HTERT RPE-1 (cell line): ENCODE results near the gene SUN5.
"Not testable (repeated sequence)": the region's sequence is repeated elsewhere in the genome, so short reads cannot be mapped to it uniquely, and the experiment has no call there.

ENCODE experiments used
- in situ Hi-C: fragments of 300-500 bp; cut with MboI; formaldehyde crosslinking; loops from 4 replicates; pipeline ENCODE4 v1.14.3; 2020; ENCODE audit warnings: low sequenced_read_pairs

SUN5 gene, protein sequence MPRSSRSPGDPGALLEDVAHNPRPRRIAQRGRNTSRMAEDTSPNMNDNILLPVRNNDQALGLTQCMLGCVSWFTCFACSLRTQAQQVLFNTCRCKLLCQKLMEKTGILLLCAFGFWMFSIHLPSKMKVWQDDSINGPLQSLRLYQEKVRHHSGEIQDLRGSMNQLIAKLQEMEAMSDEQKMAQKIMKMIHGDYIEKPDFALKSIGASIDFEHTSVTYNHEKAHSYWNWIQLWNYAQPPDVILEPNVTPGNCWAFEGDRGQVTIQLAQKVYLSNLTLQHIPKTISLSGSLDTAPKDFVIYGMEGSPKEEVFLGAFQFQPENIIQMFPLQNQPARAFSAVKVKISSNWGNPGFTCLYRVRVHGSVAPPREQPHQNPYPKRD

DNA sequence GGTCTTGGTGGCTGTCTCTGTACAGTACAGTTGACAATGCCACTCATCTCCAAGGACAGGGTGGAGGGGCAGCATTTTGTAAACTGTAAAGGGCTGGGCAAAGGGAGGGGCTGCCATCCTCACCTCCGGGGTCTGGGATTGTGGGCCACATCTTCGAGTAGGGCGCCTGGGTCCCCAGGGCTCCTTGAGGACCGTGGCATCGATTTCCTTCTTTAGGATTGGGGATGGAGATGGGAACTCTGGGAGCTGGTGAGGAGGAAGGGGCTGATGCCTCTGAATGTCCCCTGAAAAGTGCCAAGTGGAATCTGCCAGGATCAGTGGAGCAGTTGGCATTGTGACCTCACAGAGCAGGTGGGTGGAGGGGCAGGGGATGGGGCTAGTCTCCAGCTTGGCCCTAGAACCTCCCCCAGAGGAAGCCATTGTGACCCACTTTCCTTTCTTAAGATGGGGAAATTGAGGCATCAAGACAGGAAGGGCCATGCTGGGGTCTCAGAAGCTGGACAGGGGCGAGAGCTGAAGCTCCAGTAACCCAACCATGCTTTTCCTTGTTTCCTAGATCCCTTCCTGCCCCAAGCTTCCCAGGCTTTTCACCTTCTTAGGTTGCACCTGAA lies at the start of gene SUN5:
Gene SUN5 (minus strand): TSS at position 293 of the 611 bp plus-strand sequence. CDS start 93 bp downstream, at position 200.
- in situ Hi-C loops: no loop called here

DNA sequence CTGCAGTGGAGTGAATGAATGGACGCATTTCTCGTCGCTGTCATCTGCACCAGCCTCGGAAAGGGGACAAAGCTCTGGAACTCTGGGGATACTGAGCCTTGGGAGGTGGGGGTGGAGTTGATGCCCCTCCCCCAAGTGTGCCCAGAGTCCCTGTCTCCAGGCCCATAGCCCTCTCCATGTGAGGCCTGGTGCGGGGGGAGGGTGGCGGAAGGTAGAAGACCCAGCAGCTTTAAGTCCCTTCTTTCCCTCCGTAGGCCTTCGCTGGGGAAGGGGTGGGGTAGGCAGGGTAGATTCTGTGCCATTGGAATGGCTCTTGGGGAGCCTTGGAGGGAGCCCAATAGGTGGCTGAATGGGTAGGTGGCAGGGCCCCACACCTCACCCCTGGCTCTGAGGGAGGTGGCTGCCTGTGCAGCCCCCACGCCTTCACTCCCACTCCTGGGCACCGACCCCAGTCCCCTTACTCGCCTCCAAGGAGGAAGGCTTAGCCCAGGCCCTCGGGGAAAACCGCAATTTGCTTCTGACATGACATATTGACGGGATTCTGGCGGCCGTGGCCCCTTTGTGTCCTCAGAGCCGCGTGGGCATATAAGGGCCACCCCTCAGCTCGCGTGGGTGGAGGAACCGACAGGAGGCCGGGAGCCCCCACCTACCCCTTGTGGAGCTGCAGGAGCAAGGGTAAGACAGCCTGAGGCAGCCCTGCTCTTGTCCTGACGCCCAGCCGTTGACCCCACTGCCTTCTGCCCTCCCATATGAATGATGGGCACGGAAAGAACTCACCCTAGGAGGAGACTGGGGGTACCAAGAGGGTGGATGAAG lies 49.3 kb upstream of the SUN5 start, which contains the start of gene BPIFB3:
Gene BPIFB3 (plus strand): TSS at position 613 of the 816 bp plus-strand sequence. CDS start 1,533 bp downstream, outside the sequence.
- in situ Hi-C loops: no loop called here

DNA sequence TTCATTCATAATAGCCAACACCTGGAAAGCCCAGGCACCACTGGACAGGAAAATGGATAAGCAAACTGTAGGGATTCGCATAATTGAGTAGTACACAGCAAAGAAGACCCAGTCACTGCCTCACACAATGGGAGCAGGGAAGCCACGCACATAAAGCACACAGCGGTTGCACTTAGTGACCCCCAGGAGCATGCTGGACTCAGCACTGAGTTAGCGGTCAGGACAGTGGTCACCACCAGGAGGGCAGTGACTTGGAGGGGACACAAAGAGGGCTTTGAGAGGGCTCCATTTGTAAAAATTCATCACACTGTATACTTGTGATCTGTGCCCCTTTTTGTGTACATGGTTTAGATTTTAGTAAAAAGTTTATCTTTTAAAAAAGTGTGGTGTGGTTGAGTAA lies 47.1 kb upstream of the SUN5 start:
- in situ Hi-C loops: no loop called here

DNA sequence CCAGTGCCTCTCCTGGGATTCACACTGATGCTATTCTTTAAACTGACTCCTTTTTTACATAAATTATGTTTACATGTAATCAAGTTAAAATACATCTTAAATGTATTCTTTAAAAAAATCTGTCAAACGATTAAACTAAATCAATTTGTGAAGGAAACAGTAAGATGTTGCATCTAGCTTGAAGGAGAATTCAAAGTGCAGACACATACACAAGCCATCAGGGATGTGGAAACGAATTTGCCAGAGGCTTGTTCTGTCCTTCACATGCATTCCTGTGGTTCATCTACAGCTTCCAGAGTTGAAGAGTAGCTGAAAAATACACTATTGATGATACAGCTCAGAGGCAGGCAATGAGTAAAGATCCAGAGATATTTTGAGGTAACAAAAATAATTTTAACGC lies 42.2 kb upstream of the SUN5 start:
- in situ Hi-C loops: no loop called here

DNA sequence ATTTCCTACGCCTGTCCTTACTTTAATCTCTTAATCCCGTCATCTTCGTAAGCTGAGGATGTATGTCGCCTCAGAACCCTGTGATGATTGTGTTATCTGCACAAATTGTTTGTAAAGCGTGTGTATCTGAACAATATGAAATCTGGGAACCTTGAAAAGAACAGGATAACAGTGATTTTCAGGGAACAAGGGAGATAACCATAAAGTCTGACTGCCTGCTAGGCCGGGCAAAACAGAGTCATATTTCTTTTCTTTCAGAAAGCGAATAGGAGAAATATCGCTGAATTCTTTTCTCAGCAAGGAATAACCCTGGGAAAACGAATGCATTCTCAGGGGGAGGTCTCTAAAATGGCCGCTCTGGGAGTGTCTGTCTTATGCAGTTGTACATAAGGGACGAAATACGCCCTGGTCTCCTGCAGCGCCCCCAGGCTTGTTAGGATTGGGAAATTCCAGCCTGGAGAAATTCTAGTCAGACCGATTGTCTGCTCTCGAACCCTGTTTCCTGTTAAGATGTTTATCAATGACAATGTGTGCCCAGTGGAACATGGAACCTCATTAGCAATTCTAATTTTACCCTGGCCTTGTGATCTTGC lies 41.0 kb upstream of the SUN5 start:
- in situ Hi-C loops: not testable (repeated sequence)

DNA sequence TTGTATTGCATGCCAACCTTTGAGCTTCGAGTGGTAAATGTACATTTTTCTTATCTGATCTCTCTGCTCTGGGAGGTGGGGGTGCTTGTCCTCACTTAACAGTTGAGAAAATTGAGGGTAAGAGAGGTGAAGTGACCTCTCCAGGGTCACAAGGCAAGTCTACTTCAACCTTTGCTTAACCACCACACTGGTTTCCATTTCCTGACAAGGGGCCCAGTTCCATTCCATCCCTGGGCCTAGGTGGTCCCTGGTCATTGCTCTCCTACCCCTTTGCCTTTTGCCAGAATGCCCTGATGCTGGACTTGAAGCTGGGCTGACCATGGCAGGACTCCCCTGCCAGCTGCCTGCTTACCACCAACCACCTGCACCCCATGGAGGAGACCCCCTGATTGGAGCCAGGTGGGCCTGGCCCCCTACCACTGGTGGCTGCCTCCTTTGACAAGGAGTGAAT lies 39.5 kb upstream of the SUN5 start:
- in situ Hi-C loops: no loop called here

DNA sequence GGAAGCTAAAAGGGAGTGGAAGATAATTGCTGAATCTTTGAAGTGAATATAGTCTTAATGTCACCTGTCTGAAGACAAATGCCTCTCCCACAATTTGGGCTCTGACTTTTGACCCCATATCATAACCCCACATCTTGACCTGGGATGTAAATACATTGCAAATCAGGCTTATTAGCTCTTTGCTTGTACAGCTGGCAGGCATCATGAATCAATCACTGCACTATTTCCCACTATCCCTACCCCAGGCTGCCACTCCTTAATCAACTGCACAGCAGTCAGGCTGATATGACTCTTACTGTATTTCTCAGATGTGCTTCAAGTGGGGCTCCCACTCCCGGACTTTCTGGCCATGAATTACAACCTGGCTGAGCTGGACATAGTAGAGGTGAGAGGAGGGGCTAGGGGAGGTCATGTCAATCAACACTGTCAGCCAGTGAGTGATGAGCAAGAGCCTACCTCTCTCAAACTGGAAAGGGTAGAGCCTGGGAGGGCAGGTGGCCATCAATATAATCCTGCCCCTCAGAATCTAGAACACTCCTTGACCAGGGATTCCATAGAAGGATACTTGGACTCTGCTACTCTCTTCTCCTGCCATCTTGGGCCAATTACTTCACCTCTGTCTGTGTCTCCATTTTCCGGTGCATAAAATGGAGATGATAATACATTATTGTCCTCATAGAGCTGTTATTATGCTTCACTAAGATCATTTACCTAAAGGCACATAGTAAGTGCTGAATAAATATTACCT lies 38.9 kb upstream of the SUN5 start:
- in situ Hi-C loops: no loop called here

DNA sequence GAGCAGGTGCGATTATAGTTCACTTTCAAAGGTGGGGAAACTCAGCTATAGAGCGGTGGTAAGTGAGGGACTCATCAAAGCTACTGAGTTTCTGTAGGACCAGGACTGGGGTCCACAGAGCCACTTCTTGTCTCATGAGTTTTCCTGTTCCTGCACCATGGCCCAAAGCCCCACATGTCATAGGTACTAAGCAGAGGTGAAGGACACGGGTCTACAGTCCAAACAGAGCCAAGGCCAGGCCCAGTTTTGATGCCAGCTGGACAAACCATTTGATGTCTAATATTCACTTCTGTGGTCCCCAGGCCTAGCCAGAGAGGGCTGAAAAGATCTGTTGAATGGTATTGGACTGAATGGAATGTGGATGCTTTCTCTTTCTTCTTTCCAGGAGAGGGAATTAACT lies 38.2 kb upstream of the SUN5 start:
- in situ Hi-C loops: no loop called here

DNA sequence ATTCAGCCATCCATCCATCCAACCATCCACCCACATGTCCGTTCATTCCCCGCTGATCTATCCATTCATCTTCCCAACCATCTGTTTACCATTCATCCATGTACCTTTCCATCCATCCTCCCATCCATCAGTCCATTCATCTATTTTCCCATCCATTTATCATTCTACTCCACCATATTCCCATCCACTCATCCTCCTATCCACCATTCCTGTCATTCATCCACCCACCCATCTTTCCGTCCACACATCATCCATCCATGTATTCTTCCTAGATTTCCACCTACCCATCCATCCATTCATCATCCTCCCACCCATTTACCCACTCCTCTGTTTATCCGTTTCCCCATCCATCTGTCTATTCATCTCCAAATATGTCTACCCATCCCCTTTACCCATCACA lies 34.0 kb upstream of the SUN5 start:
- in situ Hi-C loops: no loop called here

DNA sequence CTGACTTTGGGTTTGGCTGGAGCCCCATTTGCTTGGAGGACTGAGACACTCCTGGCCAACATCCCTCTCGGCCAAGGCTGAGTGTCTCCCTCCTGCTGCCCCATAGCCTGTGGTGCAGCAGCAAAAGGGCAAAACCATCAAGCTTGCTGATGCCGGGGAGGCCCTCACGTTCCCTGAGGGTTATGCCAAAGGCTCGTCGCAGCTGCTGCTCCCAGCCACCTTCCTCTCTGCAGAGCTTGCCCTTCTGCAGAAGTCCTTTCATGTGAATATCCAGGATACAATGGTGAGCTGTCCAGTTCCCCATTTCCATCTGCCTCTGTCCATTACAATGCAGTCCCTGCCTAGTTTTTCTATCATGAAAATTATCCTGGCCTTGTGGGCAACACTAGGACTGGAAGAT lies 33.2 kb upstream of the SUN5 start:
- in situ Hi-C loops: no loop called here

DNA sequence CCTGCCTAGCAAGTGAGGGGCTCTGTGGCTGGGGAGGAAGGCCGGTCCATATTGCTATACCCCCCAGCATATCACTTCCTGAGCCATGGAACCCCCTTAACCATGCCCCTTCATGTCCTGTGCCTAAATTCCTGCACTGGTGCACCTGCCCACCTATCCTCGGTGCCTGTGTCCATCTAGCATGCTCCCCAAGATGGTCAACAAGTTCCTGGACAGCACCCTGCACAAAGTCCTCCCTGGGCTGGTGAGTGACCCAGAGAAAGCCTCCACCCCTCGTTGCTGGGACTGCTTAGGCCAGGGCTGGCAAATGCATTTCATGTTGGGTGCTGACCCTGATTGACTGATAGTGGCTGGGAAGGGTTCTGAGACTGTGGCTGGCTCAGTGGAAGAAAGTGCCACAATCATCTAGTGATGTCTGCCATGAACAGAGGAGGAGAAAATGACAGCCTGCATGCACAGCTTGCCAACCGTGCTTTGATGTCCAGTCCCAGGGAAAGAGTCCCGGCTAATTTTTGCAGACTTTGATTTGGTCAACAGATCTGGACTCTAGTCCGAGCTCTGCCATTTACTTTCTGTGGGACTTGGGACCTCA lies 30.8 kb upstream of the SUN5 start:
- in situ Hi-C loops: no loop called here

DNA sequence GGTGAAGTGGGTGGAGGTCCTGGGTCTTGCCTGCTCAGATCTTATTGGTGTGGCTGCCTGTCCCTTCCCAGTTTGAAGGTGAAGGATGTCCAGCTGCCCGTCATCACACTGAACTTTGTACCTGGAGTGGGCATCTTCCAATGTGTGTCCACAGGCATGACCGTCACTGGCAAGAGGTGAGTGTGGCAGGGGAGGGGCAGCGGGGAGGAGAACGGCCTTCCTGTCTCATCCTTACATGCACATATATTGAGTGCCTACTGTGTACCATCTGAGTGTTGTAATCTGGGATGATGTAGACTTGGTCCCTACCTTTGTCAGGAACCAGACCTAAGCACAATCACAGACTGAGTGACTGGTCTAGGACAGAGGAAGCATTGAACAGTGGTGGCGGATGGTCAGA lies 29.9 kb upstream of the SUN5 start:
- in situ Hi-C loops: no loop called here

DNA sequence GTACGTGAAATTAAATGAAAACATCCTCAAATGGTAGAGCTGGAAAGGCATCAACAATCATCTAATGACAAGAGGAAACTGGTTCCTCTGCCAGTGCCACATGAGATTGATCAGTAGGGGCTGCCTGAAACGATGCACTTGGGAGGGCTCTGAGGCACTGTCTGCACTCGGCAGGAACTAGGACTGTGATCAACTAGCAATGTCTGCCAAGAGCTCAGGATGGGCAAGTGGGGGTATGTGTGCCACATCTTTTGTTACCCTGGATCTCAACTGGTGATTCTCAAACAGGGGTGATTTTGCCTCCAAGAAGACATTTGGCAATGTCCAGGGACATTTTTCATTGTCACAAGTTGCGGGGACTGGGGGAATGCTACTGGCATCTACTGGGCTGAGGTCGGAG lies 29.1 kb upstream of the SUN5 start:
- in situ Hi-C loops: no loop called here

DNA sequence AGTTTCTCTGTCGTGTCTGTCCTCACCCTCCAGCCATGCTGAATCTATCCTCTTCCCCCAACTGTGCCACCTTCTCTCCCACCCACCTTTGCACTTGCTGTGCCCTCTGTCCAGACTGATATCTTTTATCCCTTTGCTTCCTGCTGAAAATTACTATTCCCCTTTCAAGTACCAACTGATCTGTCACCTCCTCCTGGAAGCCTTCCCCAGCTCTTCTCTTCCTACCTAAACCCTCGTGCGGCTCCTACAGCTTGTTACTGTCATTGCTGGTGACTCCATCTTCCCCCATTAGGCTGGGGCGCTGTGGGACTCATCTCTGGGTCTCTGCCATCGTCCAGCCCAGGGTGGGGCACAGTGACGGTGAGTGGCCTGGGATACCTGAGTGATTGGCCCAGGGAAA lies 28.3 kb upstream of the SUN5 start:
- in situ Hi-C loops: no loop called here

DNA sequence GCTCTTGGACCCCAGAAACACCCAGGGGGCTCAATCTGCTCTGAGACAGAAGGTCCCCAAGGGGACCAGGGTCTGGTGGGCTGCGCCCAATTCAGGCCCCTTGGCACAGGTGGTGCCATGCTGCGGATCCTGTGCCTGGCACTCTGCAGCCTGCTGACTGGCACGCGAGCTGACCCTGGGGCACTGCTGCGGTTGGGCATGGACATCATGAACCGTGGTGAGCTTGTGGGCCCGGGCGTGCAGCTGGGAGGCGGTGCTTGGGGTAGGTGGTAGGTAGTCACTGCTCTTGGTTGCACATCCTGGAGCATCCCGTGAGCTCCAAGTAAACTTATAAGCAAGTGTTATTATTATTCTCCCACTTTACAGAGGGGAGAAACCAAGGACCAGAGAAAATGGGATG lies 27.3 kb upstream of the SUN5 start, which contains the start of gene BPIFB6:
Gene BPIFB6 (plus strand): TSS at position 118 of the 400 bp plus-strand sequence. CDS start 0 bp downstream, at position 118.
- in situ Hi-C loops: no loop called here

DNA sequence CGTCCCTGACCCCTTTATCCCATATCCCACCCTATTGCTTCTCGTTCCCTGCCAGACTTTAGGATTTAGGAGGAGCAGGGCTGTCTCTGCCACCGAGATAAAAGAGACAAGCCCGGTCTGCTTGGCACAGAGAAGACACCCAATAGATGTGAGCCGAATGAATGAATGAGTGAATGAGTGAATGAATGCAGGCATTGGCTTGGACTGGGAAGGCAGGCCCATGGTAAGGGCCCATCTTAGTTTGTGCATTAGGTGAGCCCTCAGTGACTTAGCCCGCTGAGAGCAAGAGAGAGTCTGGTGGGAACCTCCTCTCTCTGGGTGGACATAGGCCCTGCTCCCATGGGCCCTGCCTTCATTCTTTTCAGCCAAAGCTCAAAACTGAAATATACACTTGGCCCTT lies 26.3 kb upstream of the SUN5 start:
- in situ Hi-C loops: no loop called here

DNA sequence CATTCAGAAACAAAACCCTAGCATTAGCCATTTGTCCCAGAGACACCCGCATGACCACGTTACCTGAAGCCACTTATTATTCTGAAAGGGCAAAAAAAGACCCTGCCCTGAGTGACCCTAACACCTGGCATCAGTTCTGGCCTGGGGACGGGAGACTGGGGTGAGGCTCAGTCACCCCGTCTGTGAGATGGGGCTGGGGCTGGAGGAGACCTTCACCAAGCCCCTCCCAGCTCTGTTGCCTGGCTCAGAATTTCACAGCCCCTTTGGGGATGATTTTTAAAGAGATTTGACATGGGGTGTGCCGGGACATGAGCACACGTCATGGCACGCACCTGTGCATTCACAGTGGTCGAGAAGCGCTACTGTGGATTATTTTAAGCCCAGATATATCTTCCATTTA lies 25.8 kb upstream of the SUN5 start:
- in situ Hi-C loops: no loop called here

DNA sequence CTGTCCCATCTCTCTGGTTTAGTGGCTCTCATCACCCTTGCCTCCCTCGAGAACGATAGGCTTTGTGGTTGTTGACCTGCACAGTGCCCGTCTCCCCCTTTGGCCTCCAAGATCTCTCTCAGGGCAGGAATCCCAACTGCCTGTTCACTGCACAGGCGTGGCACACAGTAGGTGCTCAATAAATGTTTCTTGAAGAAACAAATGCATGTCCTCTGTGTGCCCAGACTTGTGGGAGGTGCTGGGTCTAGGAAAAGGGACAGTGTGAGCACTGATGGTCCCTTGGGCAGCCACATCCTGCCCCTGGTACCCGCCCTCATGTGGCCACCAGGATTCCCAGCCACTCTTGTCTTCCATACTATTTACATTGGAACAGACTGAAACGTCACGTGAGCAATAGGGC lies 24.6 kb upstream of the SUN5 start:
- in situ Hi-C loops: no loop called here

DNA sequence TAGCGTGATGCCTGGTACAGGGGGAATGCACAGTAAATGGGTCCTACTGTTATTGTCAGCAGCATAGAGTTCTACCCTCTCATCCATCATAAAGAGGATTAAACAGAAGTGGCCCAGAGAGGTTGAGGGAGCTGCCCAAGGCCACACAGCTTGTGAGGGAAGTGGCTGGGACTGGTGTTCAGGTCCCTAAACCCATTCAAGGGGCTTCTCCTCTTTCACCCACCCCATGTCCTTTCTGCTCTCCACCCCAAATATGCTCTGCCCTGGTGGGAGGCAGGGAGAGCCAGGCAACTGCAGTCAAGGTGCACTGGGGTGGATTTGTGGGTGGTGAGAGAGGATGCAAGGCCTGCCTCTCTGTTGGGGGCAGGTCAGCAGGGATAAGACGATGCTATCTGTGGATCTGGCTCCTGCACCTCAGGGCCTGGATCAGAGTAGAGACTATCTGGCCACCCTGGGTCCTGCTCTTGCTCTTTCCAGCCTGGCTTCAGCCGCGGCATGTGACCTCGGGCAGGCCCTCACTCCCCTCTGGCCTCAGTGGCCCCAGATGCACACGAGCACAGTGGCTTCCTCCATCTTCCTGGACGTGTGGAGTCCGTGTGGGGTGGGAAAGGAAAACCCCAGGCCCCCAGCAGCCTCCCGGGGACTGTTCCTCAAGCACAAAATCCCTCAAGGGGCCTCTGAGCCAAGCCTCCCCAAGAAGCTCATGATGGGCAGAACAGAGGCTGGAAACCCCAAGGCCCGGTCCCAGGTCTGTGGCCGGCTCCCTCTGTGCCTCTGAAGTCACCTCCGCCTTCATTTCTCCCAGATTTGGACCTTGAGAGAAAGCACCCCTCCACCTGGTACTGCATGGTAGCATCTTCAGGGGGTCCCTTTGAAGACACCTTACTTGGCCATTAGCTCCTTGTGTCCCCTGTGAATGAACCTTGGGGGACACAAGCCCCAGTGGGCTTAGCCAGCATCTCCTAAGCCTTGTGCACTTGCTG lies 23.8 kb upstream of the SUN5 start:
- in situ Hi-C loops: no loop called here
